NCI-H1048 (cell line): ENCODE results near the gene SOX4.

Experiments
- DNase-seq: peaks from one replicate; lab custom pipeline; 2025; lab: John Stamatoyannopoulos, UW

Gene SOX4

DNA sequence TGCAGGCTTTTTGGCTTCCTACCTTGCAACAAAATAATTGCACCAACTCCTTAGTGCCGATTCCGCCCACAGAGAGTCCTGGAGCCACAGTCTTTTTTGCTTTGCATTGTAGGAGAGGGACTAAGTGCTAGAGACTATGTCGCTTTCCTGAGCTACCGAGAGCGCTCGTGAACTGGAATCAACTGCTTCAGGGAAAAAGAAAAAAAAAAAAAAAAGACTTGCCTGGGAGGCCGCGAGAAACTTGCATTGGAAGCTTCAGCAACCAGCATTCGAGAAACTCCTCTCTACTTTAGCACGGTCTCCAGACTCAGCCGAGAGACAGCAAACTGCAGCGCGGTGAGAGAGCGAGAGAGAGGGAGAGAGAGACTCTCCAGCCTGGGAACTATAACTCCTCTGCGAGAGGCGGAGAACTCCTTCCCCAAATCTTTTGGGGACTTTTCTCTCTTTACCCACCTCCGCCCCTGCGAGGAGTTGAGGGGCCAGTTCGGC lies 420 bp downstream of the SOX4 start:
- DNase-seq: no peak

DNA sequence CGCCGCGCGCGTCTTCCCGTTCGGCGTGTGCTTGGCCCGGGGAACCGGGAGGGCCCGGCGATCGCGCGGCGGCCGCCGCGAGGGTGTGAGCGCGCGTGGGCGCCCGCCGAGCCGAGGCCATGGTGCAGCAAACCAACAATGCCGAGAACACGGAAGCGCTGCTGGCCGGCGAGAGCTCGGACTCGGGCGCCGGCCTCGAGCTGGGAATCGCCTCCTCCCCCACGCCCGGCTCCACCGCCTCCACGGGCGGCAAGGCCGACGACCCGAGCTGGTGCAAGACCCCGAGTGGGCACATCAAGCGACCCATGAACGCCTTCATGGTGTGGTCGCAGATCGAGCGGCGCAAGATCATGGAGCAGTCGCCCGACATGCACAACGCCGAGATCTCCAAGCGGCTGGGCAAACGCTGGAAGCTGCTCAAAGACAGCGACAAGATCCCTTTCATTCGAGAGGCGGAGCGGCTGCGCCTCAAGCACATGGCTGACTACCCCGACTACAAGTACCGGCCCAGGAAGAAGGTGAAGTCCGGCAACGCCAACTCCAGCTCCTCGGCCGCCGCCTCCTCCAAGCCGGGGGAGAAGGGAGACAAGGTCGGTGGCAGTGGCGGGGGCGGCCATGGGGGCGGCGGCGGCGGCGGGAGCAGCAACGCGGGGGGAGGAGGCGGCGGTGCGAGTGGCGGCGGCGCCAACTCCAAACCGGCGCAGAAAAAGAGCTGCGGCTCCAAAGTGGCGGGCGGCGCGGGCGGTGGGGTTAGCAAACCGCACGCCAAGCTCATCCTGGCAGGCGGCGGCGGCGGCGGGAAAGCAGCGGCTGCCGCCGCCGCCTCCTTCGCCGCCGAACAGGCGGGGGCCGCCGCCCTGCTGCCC lies 1.1 kb downstream of the SOX4 start:
- no peak for DNase-seq

DNA sequence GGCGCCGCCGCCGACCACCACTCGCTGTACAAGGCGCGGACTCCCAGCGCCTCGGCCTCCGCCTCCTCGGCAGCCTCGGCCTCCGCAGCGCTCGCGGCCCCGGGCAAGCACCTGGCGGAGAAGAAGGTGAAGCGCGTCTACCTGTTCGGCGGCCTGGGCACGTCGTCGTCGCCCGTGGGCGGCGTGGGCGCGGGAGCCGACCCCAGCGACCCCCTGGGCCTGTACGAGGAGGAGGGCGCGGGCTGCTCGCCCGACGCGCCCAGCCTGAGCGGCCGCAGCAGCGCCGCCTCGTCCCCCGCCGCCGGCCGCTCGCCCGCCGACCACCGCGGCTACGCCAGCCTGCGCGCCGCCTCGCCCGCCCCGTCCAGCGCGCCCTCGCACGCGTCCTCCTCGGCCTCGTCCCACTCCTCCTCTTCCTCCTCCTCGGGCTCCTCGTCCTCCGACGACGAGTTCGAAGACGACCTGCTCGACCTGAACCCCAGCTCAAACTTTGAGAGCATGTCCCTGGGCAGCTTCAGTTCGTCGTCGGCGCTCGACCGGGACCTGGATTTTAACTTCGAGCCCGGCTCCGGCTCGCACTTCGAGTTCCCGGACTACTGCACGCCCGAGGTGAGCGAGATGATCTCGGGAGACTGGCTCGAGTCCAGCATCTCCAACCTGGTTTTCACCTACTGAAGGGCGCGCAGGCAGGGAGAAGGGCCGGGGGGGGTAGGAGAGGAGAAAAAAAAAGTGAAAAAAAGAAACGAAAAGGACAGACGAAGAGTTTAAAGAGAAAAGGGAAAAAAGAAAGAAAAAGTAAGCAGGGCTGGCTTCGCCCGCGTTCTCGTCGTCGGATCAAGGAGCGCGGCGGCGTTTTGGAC lies 2.0 kb downstream of the SOX4 start:
- no peak for DNase-seq

DNA sequence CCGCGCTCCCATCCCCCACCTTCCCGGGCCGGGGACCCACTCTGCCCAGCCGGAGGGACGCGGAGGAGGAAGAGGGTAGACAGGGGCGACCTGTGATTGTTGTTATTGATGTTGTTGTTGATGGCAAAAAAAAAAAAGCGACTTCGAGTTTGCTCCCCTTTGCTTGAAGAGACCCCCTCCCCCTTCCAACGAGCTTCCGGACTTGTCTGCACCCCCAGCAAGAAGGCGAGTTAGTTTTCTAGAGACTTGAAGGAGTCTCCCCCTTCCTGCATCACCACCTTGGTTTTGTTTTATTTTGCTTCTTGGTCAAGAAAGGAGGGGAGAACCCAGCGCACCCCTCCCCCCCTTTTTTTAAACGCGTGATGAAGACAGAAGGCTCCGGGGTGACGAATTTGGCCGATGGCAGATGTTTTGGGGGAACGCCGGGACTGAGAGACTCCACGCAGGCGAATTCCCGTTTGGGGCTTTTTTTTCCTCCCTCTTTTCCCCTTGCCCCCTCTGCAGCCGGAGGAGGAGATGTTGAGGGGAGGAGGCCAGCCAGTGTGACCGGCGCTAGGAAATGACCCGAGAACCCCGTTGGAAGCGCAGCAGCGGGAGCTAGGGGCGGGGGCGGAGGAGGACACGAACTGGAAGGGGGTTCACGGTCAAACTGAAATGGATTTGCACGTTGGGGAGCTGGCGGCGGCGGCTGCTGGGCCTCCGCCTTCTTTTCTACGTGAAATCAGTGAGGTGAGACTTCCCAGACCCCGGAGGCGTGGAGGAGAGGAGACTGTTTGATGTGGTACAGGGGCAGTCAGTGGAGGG lies 2.8 kb downstream of the SOX4 start:
- DNase-seq: no peak

DNA sequence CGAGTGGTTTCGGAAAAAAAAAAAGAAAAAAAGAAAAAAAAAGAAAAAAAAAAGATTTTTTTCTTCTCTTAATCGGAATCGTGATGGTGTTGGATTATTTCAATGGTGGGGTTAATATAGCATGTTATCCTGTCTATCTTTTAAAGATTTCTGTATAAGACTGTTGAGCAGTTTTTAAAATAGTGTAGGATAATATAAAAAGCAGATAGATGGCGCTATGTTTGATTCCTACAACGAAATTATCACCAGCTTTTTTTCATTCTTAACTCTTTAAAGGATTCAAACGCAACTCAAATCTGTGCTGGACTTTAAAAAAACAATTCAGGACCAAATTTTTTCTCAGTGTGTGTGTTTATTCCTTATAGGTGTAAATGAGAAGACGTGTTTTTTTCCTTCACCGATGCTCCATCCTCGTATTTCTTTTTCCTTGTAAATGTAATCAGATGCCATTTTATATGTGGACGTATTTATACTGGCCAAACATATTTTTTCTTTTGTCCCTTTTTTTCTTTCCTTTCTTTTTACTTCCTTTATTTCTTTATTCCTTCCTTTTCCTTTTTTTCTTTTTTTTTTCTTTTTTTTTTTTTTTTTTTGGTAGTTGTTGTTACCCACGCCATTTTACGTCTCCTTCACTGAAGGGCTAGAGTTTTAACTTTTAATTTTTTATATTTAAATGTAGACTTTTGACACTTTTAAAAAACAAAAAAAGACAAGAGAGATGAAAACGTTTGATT lies 3.6 kb downstream of the SOX4 start:
- DNase-seq: no peak

DNA sequence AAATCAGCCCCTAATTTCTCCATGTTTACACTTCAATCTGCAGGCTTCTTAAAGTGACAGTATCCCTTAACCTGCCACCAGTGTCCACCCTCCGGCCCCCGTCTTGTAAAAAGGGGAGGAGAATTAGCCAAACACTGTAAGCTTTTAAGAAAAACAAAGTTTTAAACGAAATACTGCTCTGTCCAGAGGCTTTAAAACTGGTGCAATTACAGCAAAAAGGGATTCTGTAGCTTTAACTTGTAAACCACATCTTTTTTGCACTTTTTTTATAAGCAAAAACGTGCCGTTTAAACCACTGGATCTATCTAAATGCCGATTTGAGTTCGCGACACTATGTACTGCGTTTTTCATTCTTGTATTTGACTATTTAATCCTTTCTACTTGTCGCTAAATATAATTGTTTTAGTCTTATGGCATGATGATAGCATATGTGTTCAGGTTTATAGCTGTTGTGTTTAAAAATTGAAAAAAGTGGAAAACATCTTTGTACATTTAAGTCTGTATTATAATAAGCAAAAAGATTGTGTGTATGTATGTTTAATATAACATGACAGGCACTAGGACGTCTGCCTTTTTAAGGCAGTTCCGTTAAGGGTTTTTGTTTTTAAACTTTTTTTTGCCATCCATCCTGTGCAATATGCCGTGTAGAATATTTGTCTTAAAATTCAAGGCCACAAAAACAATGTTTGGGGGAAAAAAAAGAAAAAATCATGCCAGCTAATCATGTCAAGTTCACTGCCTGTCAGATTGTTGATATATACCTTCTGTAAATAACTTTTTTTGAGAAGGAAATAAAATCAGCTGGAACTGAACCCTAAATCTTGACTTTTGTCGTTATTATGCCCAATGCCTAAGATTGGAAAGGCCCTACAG lies 4.5 kb downstream of the SOX4 start:
- no peak for DNase-seq

DNA sequence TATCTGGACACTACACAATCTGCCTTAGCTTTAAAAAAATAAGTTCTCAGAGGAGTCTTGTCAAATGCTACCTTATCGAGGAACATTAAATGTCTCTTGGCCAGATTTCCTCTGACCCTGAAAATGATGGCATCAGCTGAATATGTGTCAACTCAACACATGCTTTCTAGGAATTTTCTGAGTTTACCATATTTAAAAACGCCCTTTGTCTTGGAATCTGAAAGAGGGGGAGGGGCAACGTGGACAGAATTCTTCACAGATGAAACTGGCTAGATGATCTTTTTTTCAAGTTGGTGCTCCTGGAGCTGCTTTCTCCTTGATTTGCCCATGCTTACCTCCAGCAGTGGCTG lies 5.1 kb downstream of the SOX4 start:
- DNase-seq: no peak

DNA sequence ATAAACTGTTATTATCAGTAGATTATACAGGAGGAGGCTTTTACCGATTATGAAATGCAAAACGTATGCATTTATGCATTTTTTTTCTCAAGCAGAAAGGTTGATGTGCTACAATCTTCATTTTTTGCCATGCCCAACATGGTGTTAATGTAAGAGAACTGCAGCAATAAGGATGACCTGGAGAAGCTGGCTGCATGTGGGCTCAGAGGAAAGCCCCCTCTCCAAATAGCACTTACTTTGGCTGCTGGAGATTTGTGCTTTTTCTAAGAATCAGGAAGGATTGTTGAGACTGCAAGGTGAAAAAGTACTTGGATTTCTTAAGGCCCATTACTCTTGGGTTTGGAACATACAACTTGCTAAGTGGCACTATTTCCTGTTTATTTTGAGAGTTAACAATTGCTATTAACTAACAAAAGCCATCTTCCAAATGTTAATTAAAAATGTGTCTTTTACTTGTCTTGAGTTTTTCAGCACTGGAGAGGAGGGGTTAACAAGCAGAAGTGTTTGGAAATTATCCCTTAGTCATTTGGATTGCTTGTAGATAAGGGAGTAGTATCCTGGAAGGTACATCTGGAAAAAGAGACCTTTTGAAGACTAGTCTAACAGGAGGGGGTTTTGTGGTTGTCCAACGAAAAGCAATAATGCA lies 5.6 kb downstream of the SOX4 start:
- no peak for DNase-seq

DNA sequence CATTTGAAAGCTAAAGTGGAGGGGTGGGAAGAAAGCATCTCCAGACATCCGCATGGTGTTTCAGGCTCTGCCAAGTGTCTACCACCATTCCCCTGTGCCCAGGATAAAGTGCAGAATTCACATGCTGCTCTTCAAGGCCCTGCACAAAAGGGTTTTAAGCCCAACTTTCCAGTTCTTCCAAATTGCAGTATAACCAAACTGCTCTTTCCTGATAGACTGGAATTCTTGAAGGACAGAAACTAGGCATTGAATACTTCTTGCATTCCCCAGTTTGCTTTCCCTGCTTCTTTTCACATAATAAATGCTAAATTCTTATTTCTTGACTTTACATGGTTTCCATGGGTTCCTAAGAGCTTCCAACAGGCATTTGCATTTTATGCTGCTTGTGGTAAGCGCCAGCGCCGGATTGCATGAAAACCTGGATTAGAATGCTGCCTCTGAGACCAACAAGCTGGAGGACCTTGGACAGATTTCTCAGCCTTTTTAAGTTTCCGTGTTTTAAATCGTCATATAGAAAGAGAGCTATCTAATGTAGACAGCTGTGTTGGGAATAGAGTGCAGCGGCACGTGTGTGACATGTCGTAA lies 7.9 kb downstream of the SOX4 start:
- DNase-seq: no peak

DNA sequence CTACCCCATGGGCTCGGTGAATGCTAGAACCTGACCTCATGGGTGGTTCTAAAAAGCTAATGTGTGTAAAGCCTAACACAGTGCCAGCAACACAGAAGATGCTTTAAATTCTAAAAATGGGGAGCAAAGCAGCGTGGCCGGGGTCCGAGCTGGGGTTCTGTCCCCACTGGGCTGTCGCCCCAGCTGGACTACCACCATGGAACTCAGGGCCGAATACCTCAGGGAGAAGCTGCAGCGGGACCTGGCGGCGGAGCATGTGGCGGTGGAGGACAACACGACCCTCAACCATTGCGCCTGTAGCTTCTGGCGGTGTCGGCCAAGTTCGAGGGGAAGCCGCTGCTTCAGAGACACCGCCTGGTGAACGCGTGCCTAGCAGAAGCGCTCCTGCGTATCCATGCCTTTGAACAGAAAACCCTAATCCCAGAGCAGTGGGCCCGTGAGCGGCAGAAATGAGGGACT lies 8.4 kb downstream of the SOX4 start:
- no peak for DNase-seq

DNA sequence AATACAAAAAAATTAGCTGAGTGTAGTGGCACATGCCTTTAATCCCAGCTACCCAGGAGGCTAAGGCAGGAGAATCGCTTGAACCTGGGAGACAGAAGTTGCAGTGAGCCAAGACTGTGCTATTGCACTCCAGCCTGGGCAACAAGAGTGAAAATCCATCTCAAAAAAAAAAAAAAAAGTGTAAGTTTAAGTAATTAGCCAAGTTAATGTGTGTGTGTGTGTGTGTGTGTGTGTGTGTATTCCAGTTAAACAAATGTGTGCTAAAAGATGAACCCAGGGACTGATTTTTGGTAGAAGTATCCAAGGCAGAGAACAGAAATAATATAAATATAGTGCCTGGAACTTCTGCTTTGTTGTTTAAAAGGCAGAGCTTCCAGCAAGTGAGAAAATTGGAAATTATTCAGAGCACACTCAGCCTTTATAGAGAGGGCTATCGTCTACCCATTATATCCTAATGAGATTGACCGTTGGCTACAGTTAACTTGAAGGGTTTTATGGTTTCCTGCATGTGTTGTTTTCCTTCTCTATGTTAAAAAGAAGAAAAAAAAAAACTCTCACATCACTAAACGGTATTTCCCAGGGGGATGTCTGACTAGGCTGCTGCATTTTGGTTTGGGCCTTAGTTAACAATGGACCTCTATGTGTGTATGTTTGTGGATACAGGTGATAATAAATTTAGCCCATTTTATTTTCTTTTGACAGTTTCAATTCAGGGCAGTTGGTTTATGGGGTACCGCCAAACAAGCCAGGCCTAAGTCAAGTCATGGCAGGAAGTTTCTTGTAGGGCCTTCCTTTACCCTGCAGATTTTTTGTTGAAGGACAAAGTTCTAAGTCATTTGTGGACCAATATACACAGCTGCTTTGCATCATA lies 9.8 kb downstream of the SOX4 start:
- no peak for DNase-seq

DNA sequence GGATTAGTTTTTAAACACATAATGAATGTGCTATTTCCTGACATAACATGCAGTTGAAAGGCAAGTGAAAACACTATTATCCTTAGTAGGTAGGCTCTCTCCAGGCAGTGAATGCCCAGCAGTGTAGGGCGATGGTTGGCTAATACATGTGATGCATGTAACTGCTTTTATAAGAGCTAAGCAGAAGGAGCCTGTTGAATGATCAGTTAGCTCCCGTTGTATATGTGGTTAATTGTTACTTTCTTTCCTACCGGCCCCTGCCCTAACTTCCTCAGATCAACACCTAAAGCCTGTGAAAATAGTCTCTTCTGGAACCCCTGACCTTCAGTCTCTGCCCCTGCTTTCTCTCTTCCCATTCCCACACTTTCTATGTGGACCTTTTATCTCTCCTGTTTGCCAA lies 10.5 kb downstream of the SOX4 start:
- DNase-seq: no peak

DNA sequence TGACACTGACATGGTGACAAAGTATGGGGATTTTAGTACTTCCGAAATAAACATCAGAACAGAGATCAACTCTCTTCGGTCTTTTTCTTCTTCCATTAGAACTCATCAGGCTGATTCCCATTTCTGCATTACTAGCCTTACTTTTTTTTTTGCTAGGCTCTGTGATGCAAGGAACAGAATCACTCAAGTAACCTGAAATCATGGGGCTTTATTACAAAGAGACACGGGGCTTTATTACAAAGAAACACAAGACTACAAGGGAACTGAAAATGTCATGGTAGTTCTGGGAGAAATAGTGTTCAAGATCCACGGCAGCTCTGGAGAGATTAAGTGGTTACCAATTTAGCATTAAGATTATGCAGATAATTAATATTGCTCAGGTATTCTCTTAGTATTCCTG lies 11.6 kb downstream of the SOX4 start:
- DNase-seq: no peak

DNA sequence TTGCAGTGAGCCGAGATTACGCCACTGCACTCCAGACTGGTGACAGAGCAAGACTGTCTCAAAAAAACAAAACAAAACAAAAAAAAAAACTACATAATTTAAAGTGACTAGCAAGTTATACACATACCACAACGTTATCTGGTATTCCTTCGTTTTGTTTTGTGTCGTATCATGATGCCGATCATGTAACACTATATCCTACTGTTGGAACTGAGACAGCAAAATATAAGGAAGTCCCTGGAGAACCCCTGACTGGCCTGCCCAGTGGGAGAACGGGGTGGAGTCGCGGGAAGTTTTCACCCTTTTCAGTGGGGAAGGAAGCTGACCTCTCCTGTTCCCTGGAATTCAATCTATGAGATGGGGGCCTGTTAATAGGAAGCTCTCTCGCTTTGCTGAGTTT lies 15.1 kb downstream of the SOX4 start:
- DNase-seq: no peak

DNA sequence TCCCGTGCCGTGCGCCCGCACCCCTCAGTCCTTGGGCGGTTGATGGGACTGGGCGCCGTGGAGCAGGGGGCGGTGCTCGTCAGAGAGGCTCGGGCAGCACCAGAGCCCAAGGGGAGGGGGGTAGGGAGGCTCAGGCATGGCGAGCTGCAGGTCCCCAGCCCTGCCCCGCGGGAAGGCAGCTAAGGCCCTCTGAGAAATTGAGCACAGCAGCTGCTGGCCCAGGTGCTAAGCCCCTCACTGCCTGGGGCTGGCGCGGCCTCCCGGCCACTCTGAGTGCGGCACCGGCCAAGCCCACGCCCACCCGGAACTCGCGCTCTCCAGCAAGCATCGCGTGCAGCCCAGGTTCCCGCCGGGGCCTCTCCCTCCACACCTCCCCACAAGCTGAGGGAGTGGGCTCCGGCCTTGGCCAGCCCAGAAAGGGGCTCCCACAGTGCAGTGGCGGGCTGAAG lies 16.4 kb downstream of the SOX4 start:
- DNase-seq: no peak

DNA sequence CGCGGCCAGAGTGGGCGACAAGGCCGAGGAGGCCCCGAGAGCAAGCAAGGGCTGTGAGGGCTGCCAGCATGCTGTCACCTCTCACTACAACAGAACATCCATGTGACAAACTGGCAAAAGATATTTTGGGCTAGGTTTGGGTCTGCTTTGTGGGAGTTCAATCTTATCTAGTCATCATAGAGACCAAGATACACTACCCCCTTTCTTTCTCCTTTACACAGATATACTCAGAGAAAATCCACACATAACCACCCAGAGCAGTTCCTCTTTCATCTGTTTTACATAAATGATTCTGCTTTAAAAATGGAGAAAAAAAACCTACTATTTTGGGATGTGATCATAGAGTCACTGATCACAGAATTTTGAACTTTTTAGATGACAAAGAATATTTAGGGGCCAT lies 16.8 kb downstream of the SOX4 start:
- no peak for DNase-seq

DNA sequence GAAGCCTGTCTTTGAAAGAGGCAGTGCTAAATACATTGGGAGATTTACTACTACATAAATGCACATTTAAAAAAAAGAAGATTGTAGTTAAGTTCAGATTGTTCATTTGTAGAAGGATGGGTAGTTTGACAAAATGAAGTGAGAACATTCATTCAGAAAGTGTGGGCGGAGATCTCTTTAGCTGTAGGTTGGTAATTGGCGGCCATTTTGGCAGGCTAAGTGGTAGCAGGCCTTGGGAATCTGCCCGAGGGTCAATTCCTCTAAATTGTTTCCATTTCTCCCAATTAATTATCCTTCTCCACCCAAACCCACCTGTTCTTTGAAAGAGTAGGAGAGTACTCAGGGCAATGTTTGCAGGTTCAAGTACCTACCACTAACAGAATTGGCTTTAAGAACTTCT lies 17.9 kb downstream of the SOX4 start:
- DNase-seq: no peak

DNA sequence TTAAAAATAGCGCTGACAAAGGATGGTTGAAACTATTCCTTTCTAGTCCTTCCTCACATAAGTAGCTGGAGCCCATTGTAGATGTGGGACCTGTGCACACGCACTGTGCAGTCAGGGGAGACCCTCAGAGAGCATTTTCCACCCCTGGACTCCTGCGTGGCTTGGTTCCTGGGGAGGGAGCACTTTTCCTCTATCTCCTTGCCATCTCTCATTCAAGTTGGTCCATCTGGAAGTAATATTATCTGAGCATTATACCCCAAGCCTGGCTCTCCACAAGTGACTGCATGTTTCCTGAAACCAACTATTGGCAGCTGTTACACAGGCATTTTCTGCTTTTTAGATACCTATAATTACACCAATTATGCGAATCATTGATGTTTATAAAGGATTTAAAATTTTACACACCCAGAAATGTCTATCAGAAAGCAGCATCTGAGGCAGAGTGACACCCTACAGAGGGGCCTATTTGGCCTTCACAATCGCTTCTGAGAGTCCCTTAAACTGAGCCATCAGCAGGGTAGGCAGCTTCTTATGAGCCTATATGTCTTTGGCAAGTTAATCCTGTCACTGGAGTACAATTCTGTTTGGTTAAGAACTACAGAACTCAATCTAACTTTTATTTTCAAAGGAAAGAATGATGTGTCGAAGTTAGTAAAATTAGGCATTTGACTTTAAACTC lies 18.7 kb downstream of the SOX4 start:
- no peak for DNase-seq
